SW 1271 (cell line): ENCODE measurements around the gene AMOTL1.
"Not testable (repeated sequence)": the region's sequence is repeated elsewhere in the genome, so short reads cannot be mapped to it uniquely, and the experiment has no call there.

ENCODE experiments used
- DNase-seq, 2 experiments: peaks; one replicate each; lab custom pipeline; 2025; lab: John Stamatoyannopoulos, UW

Gene AMOTL1

DNA sequence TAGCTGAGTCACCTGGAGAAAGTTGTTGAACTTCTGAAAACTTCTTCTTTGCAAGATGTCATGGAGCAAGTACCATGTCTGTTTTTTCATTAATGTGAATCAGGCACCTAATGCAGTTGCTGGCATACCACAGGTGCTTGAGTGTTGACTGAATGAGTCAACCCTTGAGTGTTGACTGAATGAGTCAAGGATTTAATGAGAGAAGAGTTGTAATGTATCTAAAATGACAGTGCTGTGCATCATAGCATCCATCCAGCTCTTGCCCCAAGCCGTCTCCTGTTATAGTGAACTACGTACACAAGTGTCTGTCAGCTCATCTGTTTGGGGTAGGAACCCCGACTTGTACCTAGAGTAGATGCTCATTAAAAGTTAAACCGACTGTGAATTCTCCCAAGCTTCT is 112.1 kb downstream of the AMOTL1 start:
- no peak for DNase-seq

DNA sequence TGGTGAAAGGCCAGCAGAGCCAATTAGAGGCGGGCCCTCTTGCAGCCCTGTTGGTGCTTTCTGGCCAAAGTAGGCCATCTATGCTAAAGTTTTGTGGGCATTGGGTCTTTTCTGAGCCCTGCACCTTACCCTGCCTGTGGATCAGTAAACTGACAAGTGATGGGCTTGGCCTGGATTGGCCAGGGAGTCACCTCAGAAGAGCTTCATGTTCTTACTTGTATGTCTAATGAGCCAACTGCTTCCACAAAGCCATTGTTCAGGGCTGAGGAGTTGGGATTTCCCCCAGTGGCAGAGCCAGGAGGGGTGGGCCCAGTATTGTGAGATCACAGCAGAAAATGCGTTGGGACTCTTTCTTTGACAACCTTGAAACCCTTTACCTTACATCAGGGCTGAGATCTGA is 114.8 kb downstream of the AMOTL1 start:
- DNase-seq: no peak

DNA sequence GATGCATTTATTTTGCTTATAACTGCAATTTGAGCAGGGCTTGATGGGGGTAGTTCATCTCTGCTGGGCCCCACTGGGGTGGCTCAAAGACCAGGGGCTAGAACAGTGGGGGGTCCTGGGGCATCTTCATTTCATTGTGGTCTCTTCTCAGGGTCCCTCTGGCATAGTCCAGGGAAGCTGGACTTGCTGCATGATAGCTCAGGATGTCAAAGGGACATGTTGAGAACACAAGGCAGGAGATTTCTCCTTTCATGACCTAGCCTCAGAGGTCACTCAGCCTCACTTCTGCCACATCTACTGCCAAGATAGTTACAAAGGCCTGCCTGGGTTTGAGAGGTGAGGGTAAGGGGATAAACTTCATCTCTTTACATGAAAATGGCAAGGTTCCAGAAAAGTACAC is 115.7 kb downstream of the AMOTL1 start:
- no peak for DNase-seq

DNA sequence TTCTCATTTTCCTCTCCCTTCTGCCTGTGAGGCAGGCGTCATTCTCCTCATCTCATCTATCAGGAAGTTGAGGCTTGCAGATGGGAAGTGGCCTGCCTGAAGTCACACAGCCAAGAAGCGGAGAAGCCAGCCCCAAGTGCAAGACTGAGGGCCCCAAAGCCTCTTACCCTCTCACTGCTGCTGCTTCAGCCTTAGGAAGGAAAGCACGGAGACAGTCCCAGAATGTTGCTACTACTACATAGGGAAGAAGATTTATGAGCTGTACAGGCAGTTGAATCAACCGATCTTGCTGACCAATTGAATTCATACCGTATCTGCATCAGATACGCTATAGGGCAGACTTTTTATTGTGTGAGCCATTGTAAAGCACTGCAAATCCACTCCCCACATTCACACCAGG is 116.2 kb downstream of the AMOTL1 start:
- DNase-seq: no peak

DNA sequence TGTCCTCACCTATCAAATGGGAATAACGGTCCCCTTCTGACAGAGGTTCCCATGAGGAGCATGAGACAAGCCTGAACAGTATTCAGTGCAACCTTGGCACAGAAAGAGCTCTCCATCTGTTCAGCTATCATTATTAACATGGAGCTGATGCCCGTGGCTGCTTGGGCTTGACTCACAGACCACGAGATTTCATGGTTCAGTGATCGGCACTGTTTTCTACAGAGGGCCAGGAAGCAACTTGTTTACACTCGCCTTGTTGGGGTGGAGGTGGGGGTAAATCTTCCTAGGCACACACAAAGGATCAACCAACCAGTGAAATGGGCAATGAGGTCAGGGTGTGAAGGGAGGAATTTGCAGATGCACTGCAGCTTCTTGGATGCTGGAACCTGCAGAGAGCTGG is 117.0 kb downstream of the AMOTL1 start:
- no peak for DNase-seq

DNA sequence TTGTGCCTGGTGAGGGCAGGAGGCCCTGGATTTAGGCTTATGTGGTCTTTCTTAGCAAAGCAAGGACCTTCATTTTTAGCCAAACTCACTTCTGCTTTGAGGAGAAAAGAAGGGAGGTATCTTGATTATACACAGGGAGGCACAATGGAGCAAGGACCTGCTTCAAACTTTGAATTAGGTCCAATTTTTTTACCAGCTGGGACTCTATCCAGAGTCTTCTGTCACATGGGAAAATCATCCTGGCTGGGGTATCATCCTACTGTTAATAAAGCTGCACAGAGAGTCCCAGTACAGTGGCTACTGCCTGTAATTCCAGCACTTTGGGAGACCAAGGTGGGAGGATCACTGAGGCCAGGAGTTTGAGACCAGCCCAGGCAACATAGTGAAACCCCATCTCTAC is 117.4 kb downstream of the AMOTL1 start:
- DNase-seq: no peak

DNA sequence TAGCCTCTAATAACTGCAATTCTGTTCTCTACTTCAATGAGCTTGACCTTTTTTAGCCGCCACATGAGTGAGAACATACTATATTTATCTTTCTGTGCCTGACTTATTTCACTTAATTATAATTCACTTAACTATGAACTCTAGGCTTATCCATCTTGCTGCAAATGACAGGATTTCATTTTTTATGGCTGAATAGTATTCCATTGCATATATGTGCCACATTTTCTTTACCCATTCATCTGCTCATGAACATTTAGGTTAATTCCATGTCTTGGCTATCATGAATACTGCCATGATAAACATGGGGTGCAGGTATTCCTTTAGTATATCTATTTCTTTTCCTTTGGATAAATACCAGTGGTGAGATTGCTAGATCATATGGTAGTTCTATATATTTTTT is 120.0 kb downstream of the AMOTL1 start:
- no peak for DNase-seq

DNA sequence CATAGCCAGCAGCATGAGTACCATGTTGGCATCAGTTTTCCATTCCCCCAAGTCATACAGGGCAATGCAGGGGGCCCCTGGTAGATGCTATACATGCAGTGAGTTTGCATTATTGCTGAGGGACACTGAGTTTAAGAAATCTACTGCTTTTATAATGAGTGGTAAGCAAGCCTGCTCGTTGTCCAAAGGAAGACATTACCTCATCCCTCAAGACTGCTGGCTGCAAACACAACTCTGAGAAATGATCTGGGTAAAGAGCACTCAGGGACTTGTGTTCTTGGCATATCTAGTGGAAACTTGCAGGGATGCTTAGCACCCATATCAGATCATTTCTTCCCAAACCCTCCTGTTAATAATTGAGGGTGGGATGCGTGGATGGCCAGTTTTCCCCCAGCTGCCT is 127.3 kb downstream of the AMOTL1 start:
- DNase-seq: no peak

DNA sequence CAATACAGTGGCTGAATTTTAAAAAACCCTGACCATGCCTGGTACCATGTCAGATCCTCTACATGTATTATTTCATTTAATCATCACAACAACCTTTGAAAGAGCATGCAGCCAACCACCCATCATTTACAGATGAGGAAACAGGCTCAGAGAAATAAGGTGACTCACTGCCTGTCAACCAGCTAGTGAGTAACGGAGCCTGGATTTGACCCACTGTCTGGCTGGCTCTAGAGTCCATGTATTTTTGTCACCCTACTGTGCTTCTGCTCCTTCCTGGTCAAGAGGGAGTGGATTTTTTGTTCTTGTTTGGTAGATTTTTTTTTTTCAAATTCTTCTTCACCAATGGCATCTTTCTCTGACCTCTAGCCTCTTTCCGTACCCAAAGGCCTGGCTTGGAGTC is 127.8 kb downstream of the AMOTL1 start:
- no peak for DNase-seq

DNA sequence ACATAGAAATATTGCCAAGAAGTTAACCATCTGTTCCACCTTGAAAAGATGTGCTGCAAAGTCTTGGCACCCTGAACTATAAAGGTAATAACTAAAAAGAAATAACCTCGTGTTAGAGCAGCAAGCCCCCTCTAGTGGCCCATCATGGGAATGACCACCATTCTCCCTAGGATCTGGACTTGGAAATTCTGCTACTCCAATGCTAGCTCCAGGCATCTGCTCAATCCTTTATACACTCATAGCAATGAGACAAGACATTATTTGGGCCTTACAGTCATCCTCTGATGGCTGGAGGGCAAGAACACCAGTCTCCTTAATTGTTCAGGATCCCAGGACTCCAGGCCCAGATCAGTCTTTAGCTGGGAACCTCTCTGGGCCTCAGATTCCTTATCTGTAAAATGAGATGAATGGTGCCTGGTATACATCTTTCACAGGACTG is 129.2 kb downstream of the AMOTL1 start:
- DNase-seq: peak in 1 of 2 experiments; percentile 86

DNA sequence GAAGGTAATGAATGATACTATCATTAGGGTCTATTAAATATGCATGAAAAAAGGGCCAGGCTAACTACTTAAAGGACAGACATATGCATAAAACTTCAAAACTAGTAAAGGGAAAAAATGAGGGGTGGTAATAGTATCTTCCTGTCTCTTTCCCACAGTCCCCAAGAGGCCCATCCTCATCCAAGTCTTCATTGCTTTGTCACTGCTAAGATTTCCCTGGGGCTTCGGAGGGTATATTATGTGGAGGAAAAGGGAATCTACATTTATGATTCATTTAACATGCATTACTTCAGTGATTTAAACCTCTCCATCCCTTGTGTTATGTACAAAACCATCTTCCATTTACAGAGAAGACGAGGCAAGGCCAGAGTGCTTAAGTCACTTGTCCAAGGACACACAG is 139.1 kb downstream of the AMOTL1 start:
- no peak for DNase-seq

DNA sequence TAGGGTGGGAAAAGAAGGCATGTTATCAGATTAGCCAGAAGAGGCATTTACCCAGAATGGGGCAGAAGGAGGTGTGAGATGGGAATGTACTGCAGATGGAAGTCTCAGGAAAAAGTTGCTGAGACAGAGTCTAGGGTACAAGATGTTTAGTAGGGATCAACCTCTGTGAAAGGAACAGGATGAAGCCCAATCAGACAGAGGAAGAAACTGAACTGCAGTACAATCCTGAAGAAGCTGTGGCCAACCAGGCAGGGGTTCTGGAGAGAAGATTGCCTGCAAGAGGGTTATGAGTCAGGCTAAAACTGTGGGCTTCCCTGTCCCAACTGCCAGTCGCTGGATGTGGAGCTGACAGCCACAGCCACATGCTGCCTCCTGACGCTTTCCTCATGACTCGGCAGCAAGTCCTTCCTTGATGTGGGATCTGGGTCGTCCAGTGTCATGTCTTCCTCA is 141.2 kb downstream of the AMOTL1 start:
- DNase-seq: no peak

DNA sequence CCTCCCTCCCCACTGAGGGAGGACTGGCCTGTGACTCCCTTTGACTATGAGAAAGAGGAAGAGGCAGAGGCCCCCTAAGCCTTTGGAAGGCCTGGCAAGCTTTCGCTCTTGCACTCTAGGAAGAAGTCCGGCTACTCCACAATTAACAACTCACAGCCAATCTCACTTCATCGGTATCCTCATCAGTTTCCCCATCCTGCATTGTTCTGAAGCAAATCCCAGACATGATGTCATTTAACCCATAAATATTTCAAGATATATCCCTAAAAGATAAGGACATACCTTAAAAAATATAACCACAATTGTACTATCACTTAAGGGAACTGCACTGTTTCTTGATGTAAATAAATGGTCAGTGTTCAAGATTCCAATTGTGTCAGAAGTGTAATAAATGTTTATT is 142.1 kb downstream of the AMOTL1 start:
- no peak for DNase-seq

DNA sequence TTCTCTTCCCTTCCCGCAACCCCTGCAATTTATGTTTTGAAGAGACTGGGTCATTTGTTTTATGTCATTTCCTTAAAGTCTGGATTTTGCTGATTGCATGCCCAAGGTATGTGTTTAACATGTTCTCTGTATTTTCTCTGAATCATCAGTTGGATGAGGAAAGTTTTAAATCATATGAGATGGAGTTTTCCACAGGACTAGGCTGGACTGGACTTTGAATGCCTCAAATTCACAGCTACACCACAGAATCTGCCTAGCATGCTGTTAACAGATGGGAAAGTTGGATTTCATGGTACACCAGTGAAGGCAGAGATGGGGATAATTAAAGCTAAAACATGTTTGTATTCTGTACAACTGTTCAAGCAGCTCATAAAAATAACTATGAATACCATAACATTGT is 142.6 kb downstream of the AMOTL1 start:
- no peak for DNase-seq

DNA sequence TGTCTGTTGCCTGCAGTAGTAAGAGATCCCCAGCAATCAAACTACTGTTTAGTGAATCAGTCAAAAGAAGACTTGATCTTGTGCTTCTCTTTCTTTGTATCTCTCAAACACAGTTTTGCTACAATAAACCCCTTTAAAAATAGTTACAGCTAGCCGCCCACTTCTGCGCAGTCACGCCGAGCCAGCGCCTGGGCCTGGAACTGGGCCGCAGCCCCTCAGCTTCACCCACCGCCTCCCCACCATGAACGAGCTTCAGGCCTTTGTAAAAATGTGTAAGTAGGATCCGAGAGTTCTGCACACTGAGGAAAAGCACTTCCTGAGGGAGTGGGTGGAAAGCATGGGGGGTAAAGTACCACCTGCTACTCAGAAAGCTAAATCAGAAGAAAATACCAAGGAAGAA is 144.7 kb downstream of the AMOTL1 start:
- no peak for DNase-seq

DNA sequence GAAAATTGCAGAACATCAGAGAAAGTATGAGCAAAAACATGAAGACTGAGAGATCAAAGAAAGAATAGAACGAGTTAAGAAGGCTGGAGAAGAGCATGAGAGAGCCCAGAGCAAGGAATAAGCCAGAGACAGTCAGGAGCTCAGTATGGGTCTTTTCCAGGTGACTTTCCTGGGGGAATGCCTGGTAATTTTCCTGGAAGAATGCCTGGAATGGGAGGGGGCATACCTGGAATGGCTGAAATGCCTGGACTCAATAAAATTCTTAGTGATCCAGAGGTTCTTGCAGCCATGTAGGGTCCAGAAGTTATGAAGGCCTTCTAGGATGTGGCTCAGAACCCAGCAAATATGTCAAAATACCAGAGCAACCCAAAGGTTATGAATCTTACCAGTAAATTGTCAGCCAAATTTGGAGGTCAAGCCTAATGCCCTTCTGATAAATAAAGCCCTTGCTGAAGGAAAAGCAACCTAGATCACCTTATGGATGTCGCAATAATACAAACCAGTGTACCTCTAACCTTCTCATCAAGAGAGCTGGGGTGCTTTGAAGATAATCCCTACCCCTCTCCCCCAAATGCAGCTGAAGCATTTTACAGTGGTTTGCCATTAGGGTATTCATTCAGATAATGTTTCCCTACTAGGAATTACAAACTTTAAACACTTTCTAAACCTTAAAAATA is 145.7 kb downstream of the AMOTL1 start:
- DNase-seq: not testable (repeated sequence)

DNA sequence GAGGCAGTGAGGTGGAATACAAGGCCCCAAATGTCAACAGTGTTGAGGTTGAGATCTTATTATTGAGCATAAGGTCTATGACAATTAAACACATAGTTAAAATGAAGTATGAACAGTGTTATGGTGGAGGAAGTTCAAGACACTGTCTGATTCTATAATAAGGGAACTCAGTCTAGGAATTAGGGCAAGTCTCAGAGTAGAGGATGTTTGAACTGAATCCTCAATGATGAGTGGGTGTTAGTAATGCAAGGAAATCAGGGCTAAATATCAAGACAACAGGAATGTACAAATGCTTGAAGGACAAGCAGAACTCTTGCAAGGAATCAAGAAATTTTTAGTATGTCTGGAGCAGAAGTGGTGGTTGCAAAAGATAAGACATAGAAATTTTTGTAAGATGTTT is 152.2 kb downstream of the AMOTL1 start:
- no peak for DNase-seq

DNA sequence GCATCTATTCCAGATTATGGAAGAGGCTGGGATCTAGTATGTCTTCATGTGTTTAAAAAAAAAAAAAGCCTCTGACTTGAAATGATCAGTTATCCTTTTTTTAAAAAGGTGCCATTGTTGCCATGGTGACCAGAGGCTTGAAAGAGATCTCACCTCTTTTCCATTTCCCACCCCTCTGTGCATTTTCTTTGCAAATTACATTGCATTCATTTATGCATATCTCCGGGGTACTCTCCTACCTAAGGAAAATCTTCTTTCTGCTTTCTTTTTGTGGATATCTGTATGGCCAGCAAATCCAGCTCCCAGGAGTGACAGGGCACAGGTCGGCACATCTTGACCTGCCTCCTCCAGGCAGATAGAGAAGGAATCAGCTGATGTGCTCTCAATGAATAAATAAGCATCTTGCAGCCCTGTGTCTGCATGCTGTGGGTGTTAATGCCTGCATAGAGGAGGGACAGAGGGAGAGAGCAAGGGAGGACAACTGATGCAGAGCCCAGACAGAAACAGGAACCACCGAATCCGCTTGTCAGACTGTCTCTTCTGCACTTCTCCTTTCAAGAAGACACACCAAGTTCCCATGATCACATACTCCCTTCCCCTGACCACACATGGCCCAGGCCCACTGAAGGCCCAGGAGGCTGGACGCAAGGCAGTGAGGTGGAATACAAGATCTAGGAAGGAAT is 154.3 kb downstream of the AMOTL1 start:
- DNase-seq: no peak

DNA sequence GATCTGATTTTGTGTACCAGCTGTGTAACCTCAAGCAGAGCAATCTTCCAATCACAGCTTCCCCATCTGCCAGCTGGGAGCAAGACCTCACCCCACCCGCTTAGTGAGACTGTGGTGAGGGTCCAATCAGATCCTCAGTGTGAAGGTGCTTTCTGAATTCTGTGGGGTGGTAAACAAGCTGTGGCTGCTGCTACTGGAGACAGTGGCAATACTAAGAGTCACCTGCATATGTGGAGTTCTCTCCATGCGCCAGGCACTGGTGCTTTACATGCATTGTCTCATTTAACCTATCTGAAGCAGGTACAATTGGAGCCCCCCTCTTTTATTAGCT is 154.8 kb downstream of the AMOTL1 start:
- DNase-seq: no peak

DNA sequence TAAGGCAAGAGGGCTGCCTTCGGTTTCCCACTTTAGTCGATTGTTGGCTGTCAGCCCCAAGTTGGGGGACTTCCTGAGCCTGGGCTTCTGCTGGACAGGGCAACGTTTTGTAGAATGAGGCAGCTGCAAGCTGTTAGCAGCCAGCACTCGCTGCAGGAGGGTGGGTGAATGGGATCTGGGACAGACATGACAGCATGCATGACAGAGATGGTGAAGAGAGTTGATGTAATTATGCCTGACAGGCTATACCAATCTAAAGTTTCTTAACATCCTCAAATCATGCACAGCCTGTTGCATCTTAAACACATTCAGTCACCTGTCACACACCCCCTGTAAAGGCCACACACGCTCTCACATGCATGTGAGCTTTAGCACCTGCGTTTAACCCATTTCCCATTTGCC is 156.0 kb downstream of the AMOTL1 start:
- no peak for DNase-seq

DNA sequence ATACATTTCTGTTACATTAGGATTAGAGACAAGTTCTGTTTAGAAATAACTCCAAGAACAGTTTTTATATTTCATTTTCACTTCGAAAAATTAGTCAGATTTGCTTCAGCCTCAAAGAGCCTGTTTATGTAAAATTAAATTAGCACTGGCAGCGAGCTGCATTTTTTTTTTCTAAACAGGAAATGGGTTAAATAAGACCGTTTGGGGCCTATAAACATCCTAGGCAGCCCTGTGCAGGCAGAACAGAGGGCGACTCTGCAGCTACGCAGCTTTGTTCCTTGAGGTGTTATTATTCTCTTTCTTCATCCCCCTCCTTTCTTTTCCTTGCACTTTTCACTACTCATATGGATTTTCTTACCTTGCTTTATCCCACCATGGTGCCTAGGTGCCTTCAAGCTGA is 156.5 kb downstream of the AMOTL1 start:
- DNase-seq: no peak

DNA sequence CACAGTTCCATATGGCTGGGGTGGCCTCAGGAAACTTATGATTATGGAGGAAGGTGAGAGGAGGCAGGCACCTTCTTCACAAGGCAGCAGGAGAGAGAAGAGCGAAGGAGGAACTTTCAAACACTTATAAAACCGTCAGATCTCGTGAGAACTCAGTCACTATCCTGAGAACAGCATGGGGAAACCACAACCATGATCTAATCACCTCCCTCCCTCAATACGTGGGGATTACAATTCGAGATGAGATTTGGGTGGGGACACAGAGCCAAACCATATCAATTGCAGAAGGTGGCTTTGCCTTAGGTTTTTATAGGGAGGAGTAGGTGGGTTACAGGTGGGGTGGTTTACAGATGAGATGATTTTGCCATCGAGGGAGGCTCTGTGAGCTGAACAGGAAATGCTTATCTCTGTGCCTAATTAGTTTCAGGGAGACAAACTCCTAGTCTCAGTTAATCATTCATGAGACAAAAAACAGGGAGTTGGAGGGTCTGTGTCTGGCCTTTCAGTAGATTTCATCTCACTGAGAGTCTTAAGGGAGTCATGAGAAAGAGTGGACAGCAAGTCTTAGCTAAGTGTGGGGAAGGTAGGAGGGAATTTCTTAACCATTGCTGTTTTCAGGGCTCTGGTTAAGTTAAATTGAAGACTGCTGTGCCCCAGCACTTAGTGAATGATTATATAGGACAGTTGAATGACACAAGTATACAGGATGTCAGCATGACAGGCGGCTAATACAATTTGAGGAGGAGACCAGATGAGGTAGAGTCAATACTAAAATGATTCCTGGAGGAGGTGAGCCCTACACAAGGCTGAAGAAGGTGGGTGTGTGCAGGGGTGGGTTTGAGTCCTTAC is 157.5 kb downstream of the AMOTL1 start:
- no peak for DNase-seq

DNA sequence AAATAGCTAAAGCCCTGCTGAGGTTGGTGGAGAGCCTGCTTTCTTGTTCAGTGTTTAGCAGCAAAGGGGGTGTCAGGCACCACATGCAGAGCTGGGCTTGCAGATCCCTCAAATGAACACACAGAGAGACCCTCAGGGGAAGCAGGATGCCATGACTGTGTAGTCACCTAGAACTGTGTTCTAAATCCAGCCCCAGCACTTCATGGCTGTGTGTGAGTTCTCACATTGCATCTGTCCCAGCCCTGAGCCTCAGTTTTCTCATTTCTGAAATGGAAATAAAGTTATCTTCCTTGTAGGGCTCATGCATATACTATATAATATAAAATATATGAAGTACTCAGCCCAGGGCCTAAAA is 158.1 kb downstream of the AMOTL1 start:
- DNase-seq: no peak
